Type B pancreatic cell (in vitro differentiated cells): Measurements from ENCODE around the gene SAAL1. TPM values are rescaled to one million over a fixed set of nuclear protein-coding genes. Genes with fewer than 3 reads are reported as not detected.

Source experiments
- DNase-seq: peaks from one replicate; pipeline ENCODE4 v3.0.0; 2021; ENCODE audit warnings: mixed read lengths; ENCODE audit not compliant: unreplicated experiment; ENCODE audit errors: extremely low spot score
- H3K27ac Mint-ChIP-seq: 2 replicates; pipeline ENCODE4 v1.8.0; 2021; ENCODE audit warnings: mild to moderate bottlenecking, mixed read lengths
- H3K27me3 Mint-ChIP-seq: 2 replicates; pipeline ENCODE4 v1.8.0; 2021; ENCODE audit warnings: mixed read lengths
- H3K36me3 Mint-ChIP-seq: 2 replicates; pipeline ENCODE4 v1.8.0; 2021; ENCODE audit warnings: mixed read lengths
- H3K4me1 Mint-ChIP-seq: one replicate; pipeline ENCODE4 v1.8.0; 2021; ENCODE audit warnings: mixed read lengths; ENCODE audit not compliant: unreplicated experiment
- H3K4me3 Mint-ChIP-seq: 2 replicates; pipeline ENCODE4 v1.8.0; 2021; ENCODE audit warnings: mild to moderate bottlenecking, mixed read lengths
- H3K9me3 Mint-ChIP-seq: 2 replicates; pipeline ENCODE4 v1.8.0; 2021; ENCODE audit warnings: mixed read lengths
- total RNA-seq: library from RNA; stranded (reverse); gene quantifications from 2 replicates; pipeline ENCODE4 v1.2.1, GENCODE V29; 2021; ENCODE audit warnings: low replicate concordance
- TF ChIP-seq, protein P1 (sequence below): fragments of 200-600 bp; sonication (generic); conservative IDR thresholded peaks from 2 replicates; pipeline ENCODE4 v1.5.0; 2021; ENCODE audit warnings: antibody characterized with exemption, mild to moderate bottlenecking

SAAL1 gene
- total RNA-seq, 1 donor from 2014 or later, result 29.9 TPM

DNA sequence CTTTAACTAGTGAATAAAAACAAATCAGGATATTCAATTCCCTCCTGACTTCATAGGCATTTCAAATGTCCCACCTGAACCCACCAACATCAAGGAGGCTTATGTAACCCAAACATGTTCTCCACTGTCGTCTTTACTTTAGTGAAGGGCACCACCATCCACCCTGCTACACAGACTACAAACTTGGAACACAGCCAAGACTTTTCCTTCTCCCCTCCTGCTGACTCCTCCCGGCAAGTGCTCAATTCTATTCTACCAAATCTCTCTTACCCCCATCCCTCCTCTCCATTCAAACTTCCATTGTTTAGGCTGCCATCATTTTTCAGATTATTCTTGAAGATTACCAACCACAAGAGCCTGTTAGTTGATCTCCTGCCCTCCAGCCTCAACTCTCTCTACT, 24.3 kb downstream of the SAAL1 start:
- no peak for DNase-seq
- H3K4me1 Mint-ChIP-seq, result no peaks in the 10 kb centered on the region
- H3K36me3 Mint-ChIP-seq, result peaks cover 28% of the 10 kb centered on the region
- no peak overlapping the region for H3K27ac Mint-ChIP-seq
- no peaks in the 10 kb centered on the region for H3K27me3 Mint-ChIP-seq
- no peaks in the 10 kb centered on the region for H3K9me3 Mint-ChIP-seq
- no peak overlapping the region for H3K4me3 Mint-ChIP-seq
- TF ChIP-seq, protein P1, sequence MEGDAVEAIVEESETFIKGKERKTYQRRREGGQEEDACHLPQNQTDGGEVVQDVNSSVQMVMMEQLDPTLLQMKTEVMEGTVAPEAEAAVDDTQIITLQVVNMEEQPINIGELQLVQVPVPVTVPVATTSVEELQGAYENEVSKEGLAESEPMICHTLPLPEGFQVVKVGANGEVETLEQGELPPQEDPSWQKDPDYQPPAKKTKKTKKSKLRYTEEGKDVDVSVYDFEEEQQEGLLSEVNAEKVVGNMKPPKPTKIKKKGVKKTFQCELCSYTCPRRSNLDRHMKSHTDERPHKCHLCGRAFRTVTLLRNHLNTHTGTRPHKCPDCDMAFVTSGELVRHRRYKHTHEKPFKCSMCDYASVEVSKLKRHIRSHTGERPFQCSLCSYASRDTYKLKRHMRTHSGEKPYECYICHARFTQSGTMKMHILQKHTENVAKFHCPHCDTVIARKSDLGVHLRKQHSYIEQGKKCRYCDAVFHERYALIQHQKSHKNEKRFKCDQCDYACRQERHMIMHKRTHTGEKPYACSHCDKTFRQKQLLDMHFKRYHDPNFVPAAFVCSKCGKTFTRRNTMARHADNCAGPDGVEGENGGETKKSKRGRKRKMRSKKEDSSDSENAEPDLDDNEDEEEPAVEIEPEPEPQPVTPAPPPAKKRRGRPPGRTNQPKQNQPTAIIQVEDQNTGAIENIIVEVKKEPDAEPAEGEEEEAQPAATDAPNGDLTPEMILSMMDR, result no peak

DNA sequence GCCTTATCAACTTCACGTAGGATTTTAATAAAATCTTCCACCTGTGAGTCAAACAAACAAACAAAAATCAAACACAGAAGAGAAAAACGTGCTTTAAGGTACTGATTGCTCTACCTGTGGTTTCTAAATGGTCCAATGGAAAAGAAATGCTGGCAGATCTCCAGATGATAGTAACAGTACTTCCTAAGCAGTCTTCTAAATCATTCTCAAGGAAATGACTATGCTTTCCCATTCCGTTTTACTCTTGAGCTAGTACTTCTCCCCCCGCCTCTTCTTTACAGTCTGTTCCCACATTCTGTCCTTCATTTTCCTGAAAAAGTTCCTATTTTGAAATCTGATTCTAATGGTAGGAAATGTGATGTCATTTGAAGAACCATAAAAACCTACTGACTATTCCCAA, 25.4 kb downstream of the SAAL1 start:
- no peak for DNase-seq
- Mint-ChIP-seq H3K36me3 (peaks cover 28% of the 10 kb centered on the region), H3K9me3 (no peaks in the 10 kb centered on the region), H3K27me3 (no peaks in the 10 kb centered on the region), H3K27ac (no peak overlapping the region), H3K4me3 (no peak overlapping the region), H3K4me1 (no peaks in the 10 kb centered on the region)
- TF ChIP-seq, protein P1, result no peak

- no peak for DNase-seq
- H3K4me1 Mint-ChIP-seq, result no peaks in the 10 kb centered on the region
- no peak overlapping the region for H3K4me3 Mint-ChIP-seq
- H3K27me3 Mint-ChIP-seq, result no peaks in the 10 kb centered on the region
- no peaks in the 10 kb centered on the region for H3K9me3 Mint-ChIP-seq
- peaks cover 21% of the 10 kb centered on the region for H3K36me3 Mint-ChIP-seq
- H3K27ac Mint-ChIP-seq, result no peak overlapping the region
- TF ChIP-seq, protein P1, result no peak
Observed at GRCh38 chr11:18078909-18079308, 27.0 kb downstream of the SAAL1 start.

DNA sequence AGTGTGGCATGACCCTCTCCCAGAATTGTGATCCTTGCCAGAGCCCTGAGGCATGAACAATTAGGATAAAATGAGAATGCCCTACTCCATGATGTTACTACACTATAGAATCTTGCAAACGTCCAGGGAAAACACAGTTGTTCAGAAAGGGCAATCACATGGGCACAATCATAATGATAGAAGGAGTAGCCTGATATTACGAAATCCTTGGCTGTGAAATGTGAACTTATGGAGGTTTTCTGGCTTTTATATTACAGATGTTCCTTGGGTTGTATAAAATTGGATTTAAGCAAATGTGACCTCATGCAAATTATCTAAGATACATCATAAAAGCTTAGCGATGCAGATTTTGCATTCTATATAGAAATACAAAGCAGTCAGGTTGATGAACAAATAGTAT, 30.4 kb downstream of the SAAL1 start:
- Mint-ChIP-seq H3K4me3 (no peak overlapping the region), H3K9me3 (no peaks in the 10 kb centered on the region), H3K27me3 (no peaks in the 10 kb centered on the region), H3K36me3 (peaks cover 5% of the 10 kb centered on the region), H3K4me1 (peaks cover 7% of the 10 kb centered on the region), H3K27ac (no peak overlapping the region)
- no peak for DNase-seq
- TF ChIP-seq, protein P1, result no peak

DNA sequence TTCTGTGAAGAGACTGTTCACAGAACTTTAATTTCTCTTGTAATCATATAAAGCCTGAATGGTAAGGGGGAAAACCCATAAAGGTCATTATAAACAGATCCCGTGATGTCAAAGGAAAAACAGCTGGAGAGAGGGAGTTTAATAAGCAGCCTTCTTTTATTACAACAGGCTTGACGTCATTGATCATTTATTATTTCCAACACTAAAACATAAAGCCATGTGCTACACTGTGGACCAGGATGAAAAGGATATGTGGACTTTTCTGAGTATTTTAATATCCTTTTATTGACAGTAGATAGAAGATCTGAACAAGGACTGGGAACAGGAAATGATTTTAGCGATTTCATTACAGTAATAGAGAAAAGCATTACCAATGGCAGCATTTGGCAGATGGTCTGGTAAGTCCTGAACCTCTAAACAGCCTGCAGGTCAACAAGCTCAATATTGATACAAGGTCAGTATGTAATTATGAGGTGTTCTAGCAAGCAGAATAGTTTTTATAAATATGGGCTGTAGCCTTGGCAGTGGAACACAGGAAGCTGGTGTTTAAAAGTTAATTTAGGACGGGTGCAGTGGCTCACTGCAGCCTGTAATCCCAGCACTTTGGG, 34.7 kb downstream of the SAAL1 start:
- Mint-ChIP-seq H3K9me3 (no peaks in the 10 kb centered on the region), H3K27ac (peak overlapping the region; percentile 50), H3K36me3 (no peaks in the 10 kb centered on the region), H3K4me3 (no peak overlapping the region), H3K4me1 (peaks cover 7% of the 10 kb centered on the region), H3K27me3 (no peaks in the 10 kb centered on the region)
- no peak for DNase-seq
- TF ChIP-seq, protein P1, result no peak

GRCh38 chr11:18067372-18067771, 38.5 kb downstream of the SAAL1 start:
- no peaks in the 10 kb centered on the region for H3K27me3 Mint-ChIP-seq
- TF ChIP-seq, protein P1, result no peak
- peaks cover 18% of the 10 kb centered on the region for H3K4me1 Mint-ChIP-seq
- no peaks in the 10 kb centered on the region for H3K36me3 Mint-ChIP-seq
- no peak overlapping the region for H3K27ac Mint-ChIP-seq
- H3K9me3 Mint-ChIP-seq, result no peaks in the 10 kb centered on the region
- DNase-seq, result no peak
- H3K4me3 Mint-ChIP-seq, result no peak overlapping the region
